CD4-positive, alpha-beta T cell treated with Interleukin-4 for 1 hour (primary cell): ENCODE results near the gene OR51S1.
"Not testable (repeated sequence)": the region's sequence is repeated elsewhere in the genome, so short reads cannot be mapped to it uniquely, and the experiment has no call there.

Experiments
- DNase-seq, 2 donors: peaks; one replicate each; pipeline ENCODE4 v3.0.0-alpha.2; 2020 to 2022

OR51S1 gene

GRCh38 chr11:4801316-4801715 lies 47.7 kb downstream of the OR51S1 start:
- DNase-seq, result not testable (repeated sequence)

GRCh38 chr11:4798427-4799183 lies 50.4 kb downstream of the OR51S1 start:
- no peak for DNase-seq
